Dedifferentiated amniotic fluid mesenchymal stem cell (primary cell): ENCODE measurements around the gene AFF1.
"Not testable (repeated sequence)": the region's sequence is repeated elsewhere in the genome, so short reads cannot be mapped to it uniquely, and the experiment has no call there.

Source experiments
- DNase-seq: peaks from one replicate; pipeline ENCODE4 v3.0.0-alpha.2; 2016; ENCODE audit errors: extremely low spot score

The AFF1 gene

GRCh38 chr4:87035881-87036509 is 101.2 kb downstream of the AFF1 start:
- no peak for DNase-seq

- no peak for DNase-seq
Measured at GRCh38 chr4:87036713-87037112, 101.9 kb downstream of the AFF1 start.

GRCh38 chr4:87037171-87037570 is 102.4 kb downstream of the AFF1 start:
- not testable (repeated sequence) for DNase-seq

GRCh38 chr4:87037671-87038334 is 103.0 kb downstream of the AFF1 start:
- DNase-seq = no peak

GRCh38 chr4:87038837-87039615 is 104.2 kb downstream of the AFF1 start:
- peak; percentile 56 for DNase-seq

- DNase-seq = no peak
Measured at GRCh38 chr4:87041141-87041540, 106.3 kb downstream of the AFF1 start.

- DNase-seq = no peak
Measured at GRCh38 chr4:87042221-87042620, 107.4 kb downstream of the AFF1 start.

GRCh38 chr4:87042986-87043820 is 108.4 kb downstream of the AFF1 start:
- no peak for DNase-seq

GRCh38 chr4:87044511-87045233 is 109.9 kb downstream of the AFF1 start:
- no peak for DNase-seq

GRCh38 chr4:87045234-87045558 is 110.4 kb downstream of the AFF1 start:
- DNase-seq = no peak

GRCh38 chr4:87045659-87046058 is 110.8 kb downstream of the AFF1 start:
- no peak for DNase-seq

GRCh38 chr4:87046121-87046551 is 111.3 kb downstream of the AFF1 start:
- no peak for DNase-seq

- no peak for DNase-seq
Measured at GRCh38 chr4:87047281-87047798, 112.5 kb downstream of the AFF1 start.

GRCh38 chr4:87049508-87049907 is 114.7 kb downstream of the AFF1 start:
- no peak for DNase-seq

- no peak for DNase-seq
Measured at GRCh38 chr4:87050596-87050995, 115.8 kb downstream of the AFF1 start.

- no peak for DNase-seq
Measured at GRCh38 chr4:87051121-87051713, 116.4 kb downstream of the AFF1 start.

- no peak for DNase-seq
Measured at GRCh38 chr4:87052615-87053014, 117.8 kb downstream of the AFF1 start.

GRCh38 chr4:87053176-87053658 is 118.4 kb downstream of the AFF1 start:
- DNase-seq = no peak

GRCh38 chr4:87053802-87054767 is 119.3 kb downstream of the AFF1 start:
- DNase-seq = no peak
